Dendritic cell treated with granulocyte-macrophage colony-stimulating factor and Interleukin-4, amounts not matched to agents 40 ng/mL and 50 ng/mL, for 4 days (primary cell): ENCODE measurements around the gene HAUS7.

ENCODE experiments used
- H3K27ac Mint-ChIP-seq: one replicate; pipeline ENCODE4 v1.8.0; 2022; ENCODE audit warnings: mild to moderate bottlenecking, mixed read lengths
- H3K27me3 Mint-ChIP-seq: one replicate; pipeline ENCODE4 v1.8.0; 2022; ENCODE audit warnings: mild to moderate bottlenecking, mixed read lengths
- H3K36me3 Mint-ChIP-seq: one replicate; pipeline ENCODE4 v1.8.0; 2022; ENCODE audit warnings: low read depth, mixed read lengths
- H3K4me1 Mint-ChIP-seq: one replicate; pipeline ENCODE4 v1.8.0; 2022; ENCODE audit warnings: low read depth, mixed read lengths
- H3K4me3 Mint-ChIP-seq: one replicate; pipeline ENCODE4 v1.8.0; 2022; ENCODE audit warnings: mild to moderate bottlenecking, moderate library complexity, mixed read lengths
- H3K9me3 Mint-ChIP-seq: one replicate; pipeline ENCODE4 v1.8.0; 2022; ENCODE audit warnings: mixed read lengths
- intact Hi-C: fragments of 100-400 bp; cut with micrococcal nuclease; formaldehyde crosslinking; loops from one replicate; pipeline ENCODE4 v1.15.0; 2022

Gene HAUS7

GRCh38 chrX:153441981-153442380 is 28.4 kb downstream of the HAUS7 start:
- no peak overlapping the region for H3K4me3 Mint-ChIP-seq
- no peaks in the 10 kb centered on the region for H3K9me3 Mint-ChIP-seq
- no peak overlapping the region for H3K27ac Mint-ChIP-seq
- peaks cover 5% of the 10 kb centered on the region for H3K4me1 Mint-ChIP-seq
- H3K36me3 Mint-ChIP-seq: peaks cover 3% of the 10 kb centered on the region
- peaks cover 3% of the 10 kb centered on the region for H3K27me3 Mint-ChIP-seq
- intact Hi-C loops: no loop called here

- intact Hi-C loops: no loop called here
- H3K4me1 Mint-ChIP-seq: peaks cover 5% of the 10 kb centered on the region
- H3K4me3 Mint-ChIP-seq: no peak overlapping the region
- H3K27ac Mint-ChIP-seq: no peak overlapping the region
- no peaks in the 10 kb centered on the region for H3K9me3 Mint-ChIP-seq
- H3K36me3 Mint-ChIP-seq: no peaks in the 10 kb centered on the region
- H3K27me3 Mint-ChIP-seq: peaks cover 3% of the 10 kb centered on the region
These were observed 29.1 kb downstream of the HAUS7 start for GRCh38 chrX:153441296-153441695.

- intact Hi-C loops: no loop called here
- H3K36me3 Mint-ChIP-seq: no peaks in the 10 kb centered on the region
These were observed 29.7 kb downstream of the HAUS7 start for GRCh38 chrX:153440556-153441135.

GRCh38 chrX:153439977-153440376 is 30.4 kb downstream of the HAUS7 start:
- Mint-ChIP-seq H3K36me3 (no peaks in the 10 kb centered on the region), H3K27me3 (peaks cover 3% of the 10 kb centered on the region), H3K4me3 (no peak overlapping the region), H3K9me3 (no peaks in the 10 kb centered on the region), H3K27ac (no peak overlapping the region), H3K4me1 (peaks cover 5% of the 10 kb centered on the region)
- intact Hi-C loops: no loop called here

More at GRCh38 chrX:153440556-153441135, 29.7 kb downstream of the HAUS7 start:
- no peak overlapping the region for H3K4me3 Mint-ChIP-seq
- H3K4me1 Mint-ChIP-seq: peaks cover 5% of the 10 kb centered on the region
- H3K27ac Mint-ChIP-seq: no peak overlapping the region
- H3K9me3 Mint-ChIP-seq: no peaks in the 10 kb centered on the region
- H3K27me3 Mint-ChIP-seq: peaks cover 3% of the 10 kb centered on the region

GRCh38 chrX:153438532-153438931 is 31.8 kb downstream of the HAUS7 start:
- peaks cover 3% of the 10 kb centered on the region for H3K27me3 Mint-ChIP-seq
- H3K4me3 Mint-ChIP-seq: no peak overlapping the region
- no peaks in the 10 kb centered on the region for H3K9me3 Mint-ChIP-seq
- H3K36me3 Mint-ChIP-seq: no peaks in the 10 kb centered on the region
- H3K27ac Mint-ChIP-seq: no peak overlapping the region
- intact Hi-C loops: no loop called here
- peaks cover 5% of the 10 kb centered on the region for H3K4me1 Mint-ChIP-seq

- Mint-ChIP-seq H3K36me3 (no peaks in the 10 kb centered on the region), H3K4me3 (no peak overlapping the region), H3K9me3 (no peaks in the 10 kb centered on the region), H3K4me1 (peaks cover 5% of the 10 kb centered on the region), H3K27ac (no peak overlapping the region), H3K27me3 (peaks cover 3% of the 10 kb centered on the region)
- intact Hi-C loops: no loop called here
These were observed 34.5 kb downstream of the HAUS7 start for GRCh38 chrX:153435845-153436244.

- no peaks in the 10 kb centered on the region for H3K36me3 Mint-ChIP-seq
- peaks cover 5% of the 10 kb centered on the region for H3K4me1 Mint-ChIP-seq
- H3K27ac Mint-ChIP-seq: no peak overlapping the region
- intact Hi-C loops: no loop called here
- peaks cover 3% of the 10 kb centered on the region for H3K27me3 Mint-ChIP-seq
- no peaks in the 10 kb centered on the region for H3K9me3 Mint-ChIP-seq
- no peak overlapping the region for H3K4me3 Mint-ChIP-seq
These were observed 35.6 kb downstream of the HAUS7 start for GRCh38 chrX:153434801-153435200.

- no peaks in the 10 kb centered on the region for H3K9me3 Mint-ChIP-seq
- H3K36me3 Mint-ChIP-seq: no peaks in the 10 kb centered on the region
- peaks cover 3% of the 10 kb centered on the region for H3K27me3 Mint-ChIP-seq
- no peak overlapping the region for H3K4me3 Mint-ChIP-seq
- intact Hi-C loops: no loop called here
- H3K27ac Mint-ChIP-seq: no peak overlapping the region
- peaks cover 3% of the 10 kb centered on the region for H3K4me1 Mint-ChIP-seq
These were observed 36.5 kb downstream of the HAUS7 start for GRCh38 chrX:153433781-153434285.

GRCh38 chrX:153433161-153433680 is 37.2 kb downstream of the HAUS7 start:
- Mint-ChIP-seq H3K27me3 (no peaks in the 10 kb centered on the region), H3K9me3 (no peaks in the 10 kb centered on the region), H3K27ac (no peak overlapping the region), H3K36me3 (no peaks in the 10 kb centered on the region), H3K4me1 (no peaks in the 10 kb centered on the region), H3K4me3 (no peak overlapping the region)
- intact Hi-C loops: no loop called here

GRCh38 chrX:153430796-153431195 is 39.6 kb downstream of the HAUS7 start:
- H3K4me3 Mint-ChIP-seq: no peak overlapping the region

GRCh38 chrX:153426204-153426603 is 44.2 kb downstream of the HAUS7 start:
- intact Hi-C loops: no loop called here
- no peaks in the 10 kb centered on the region for H3K9me3 Mint-ChIP-seq
- H3K27ac Mint-ChIP-seq: no peak overlapping the region
- no peaks in the 10 kb centered on the region for H3K4me1 Mint-ChIP-seq
- no peak overlapping the region for H3K4me3 Mint-ChIP-seq
- peaks cover 8% of the 10 kb centered on the region for H3K36me3 Mint-ChIP-seq
- no peaks in the 10 kb centered on the region for H3K27me3 Mint-ChIP-seq

More at GRCh38 chrX:153430796-153431195, 39.6 kb downstream of the HAUS7 start:
- Mint-ChIP-seq H3K9me3 (no peaks in the 10 kb centered on the region), H3K4me1 (no peaks in the 10 kb centered on the region), H3K27me3 (no peaks in the 10 kb centered on the region), H3K36me3 (no peaks in the 10 kb centered on the region), H3K27ac (no peak overlapping the region)
- intact Hi-C loops: no loop called here

- no peak overlapping the region for H3K27ac Mint-ChIP-seq
- peaks cover 24% of the 10 kb centered on the region for H3K36me3 Mint-ChIP-seq
- no peaks in the 10 kb centered on the region for H3K27me3 Mint-ChIP-seq
- no peak overlapping the region for H3K4me3 Mint-ChIP-seq
- intact Hi-C loops: no loop called here
- H3K9me3 Mint-ChIP-seq: no peaks in the 10 kb centered on the region
- H3K4me1 Mint-ChIP-seq: no peaks in the 10 kb centered on the region
These were observed 46.7 kb downstream of the HAUS7 start for GRCh38 chrX:153423652-153424051.

GRCh38 chrX:153421856-153422255 is 48.5 kb downstream of the HAUS7 start:
- no peaks in the 10 kb centered on the region for H3K27me3 Mint-ChIP-seq

GRCh38 chrX:153420851-153421599 is 49.4 kb downstream of the HAUS7 start:
- peaks cover 29% of the 10 kb centered on the region for H3K36me3 Mint-ChIP-seq
- no peaks in the 10 kb centered on the region for H3K9me3 Mint-ChIP-seq
- intact Hi-C loops: no loop called here
- H3K4me3 Mint-ChIP-seq: no peak overlapping the region
- no peaks in the 10 kb centered on the region for H3K27me3 Mint-ChIP-seq
- H3K27ac Mint-ChIP-seq: no peak overlapping the region
- H3K4me1 Mint-ChIP-seq: peaks cover 16% of the 10 kb centered on the region

More at GRCh38 chrX:153421856-153422255, 48.5 kb downstream of the HAUS7 start:
- H3K36me3 Mint-ChIP-seq: peaks cover 29% of the 10 kb centered on the region
- intact Hi-C loops: no loop called here
- H3K4me1 Mint-ChIP-seq: peaks cover 8% of the 10 kb centered on the region
- no peak overlapping the region for H3K27ac Mint-ChIP-seq
- H3K4me3 Mint-ChIP-seq: no peak overlapping the region
- no peaks in the 10 kb centered on the region for H3K9me3 Mint-ChIP-seq
